Choroid plexus epithelial cell (primary cell): ENCODE measurements around the gene CTIF.

Experiments used
- DNase-seq: peaks from one replicate; pipeline ENCODE4 v3.0.0-alpha.2; 2010; ENCODE audit warnings: low read depth
- H3K4me3 ChIP-seq: 2 replicates; pipeline ENCODE4 v1.5.1; 2011; ENCODE audit warnings: low read depth, mild to moderate bottlenecking, control low read depth, low read length, moderate library complexity
- CTCF ChIP-seq: conservative IDR thresholded peaks from 2 replicates; pipeline ENCODE4 v1.5.1; 2011; ENCODE audit warnings: low read depth, mild to moderate bottlenecking, control low read depth, inconsistent platforms, low read length, moderate library complexity

Gene CTIF

GRCh38 chr18:48533340-48534070, 5.3 kb upstream of the CTIF start:
- DNase-seq: no peak
- no peak overlapping the region for H3K4me3 ChIP-seq
- no peak for TF ChIP-seq CTCF

DNA sequence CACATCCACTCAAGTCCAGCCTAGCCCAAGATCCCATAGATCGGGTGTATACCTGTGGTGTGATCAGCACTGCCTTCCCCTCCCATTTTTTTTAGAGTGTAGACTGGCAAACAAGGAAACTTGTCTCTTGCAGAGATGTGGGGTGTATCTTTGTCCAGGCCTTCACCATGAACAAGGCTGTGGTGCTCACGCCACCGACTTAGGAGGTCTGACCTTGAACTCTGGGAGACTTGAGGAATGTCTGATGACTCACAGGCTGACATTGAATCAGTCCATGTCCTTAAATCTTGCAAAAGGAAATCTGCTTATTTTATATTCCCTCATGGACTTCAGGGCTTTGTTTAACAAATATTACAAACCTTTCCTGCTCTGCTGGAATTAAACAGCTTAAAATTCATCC, 4.5 kb upstream of the CTIF start:
- peak; percentile 87 for DNase-seq
- H3K4me3 ChIP-seq: no peak overlapping the region
- TF ChIP-seq CTCF: no peak

DNA sequence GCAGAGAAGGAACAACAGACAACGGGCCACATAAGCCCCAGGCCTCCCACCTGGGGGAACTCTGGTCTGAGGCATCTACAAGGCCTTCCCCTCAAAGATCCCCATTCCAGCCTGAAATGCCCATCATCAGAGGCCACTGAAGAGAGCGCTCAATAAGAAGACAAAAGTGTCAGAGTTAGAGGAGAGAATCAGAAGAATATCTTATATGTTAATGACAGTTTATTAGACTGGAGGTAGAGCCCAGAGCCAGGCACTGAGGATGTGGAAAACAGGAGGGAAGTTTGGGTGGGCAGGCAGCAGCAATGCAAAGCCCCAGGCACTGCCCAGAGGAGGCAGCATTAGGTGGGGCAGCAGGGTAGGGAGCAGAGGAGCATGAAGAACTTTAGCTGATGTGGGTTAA, 2.9 kb upstream of the CTIF start:
- H3K4me3 ChIP-seq: no peak overlapping the region
- TF ChIP-seq CTCF: no peak
- no peak for DNase-seq

DNA sequence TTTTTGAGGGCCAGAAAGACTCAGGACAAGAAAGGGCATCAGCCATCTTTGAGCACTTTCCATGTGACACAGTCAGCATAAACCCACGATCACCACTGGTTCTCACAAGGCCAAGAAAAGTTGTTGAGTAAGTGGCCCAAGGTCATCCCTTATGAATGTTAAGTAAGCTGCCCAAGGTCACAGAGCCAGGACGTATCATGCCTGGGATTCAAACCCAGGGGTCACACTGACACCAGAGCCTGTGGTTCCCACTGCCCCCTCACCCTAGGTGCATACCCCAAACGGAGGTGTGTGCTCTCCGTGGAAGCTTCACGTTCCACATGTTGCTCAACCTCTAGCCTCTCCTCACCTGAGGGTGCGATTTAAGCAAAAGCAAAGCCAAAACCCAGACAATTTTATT, 2.3 kb upstream of the CTIF start:
- no peak overlapping the region for H3K4me3 ChIP-seq
- DNase-seq: no peak
- TF ChIP-seq CTCF: no peak

DNA sequence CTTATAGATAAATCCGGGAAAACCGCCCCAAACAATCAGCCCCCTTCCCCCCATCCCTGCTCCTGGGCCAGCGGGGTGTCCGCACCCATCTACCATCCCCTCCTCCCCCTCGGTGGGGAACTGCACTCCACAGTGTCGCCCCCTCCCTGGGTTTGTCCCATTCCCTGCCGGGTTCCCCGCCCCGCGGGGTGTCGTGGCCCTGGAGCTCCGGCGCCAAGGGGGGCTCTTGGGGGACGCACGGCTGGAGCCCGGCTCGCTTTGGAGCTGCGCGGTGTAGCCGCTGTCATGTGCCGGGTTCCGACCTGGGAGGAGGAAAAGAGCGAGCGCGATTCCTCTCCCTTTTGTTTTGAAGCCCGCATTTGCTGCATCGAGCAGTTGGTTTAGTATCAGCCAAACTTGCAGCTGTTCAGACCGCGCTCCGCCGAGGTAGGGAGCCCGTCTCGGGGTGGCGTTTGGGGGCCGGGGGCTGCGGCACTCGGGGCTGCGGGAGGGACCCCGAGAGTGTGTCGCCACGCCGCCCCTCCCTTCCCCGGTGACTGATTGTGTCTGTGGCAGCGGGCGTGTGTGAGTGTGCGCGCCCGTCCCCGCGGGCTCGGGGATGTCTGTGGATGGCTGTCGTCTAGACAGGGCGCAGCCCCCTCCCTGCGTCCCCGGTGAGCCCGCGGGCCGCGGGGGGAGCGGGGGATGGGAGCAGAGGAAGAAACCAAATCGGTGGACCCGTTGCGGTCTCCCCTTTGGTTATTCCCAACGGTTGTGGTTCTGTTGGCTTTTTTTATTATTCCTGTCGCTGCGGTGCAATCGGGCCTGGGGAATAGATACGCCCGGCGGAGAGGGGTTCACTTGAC, 797 bp downstream of the CTIF start:
- no peak for TF ChIP-seq CTCF
- peak overlapping the region; percentile 91 for H3K4me3 ChIP-seq
- peak; percentile 74 for DNase-seq

GRCh38 chr18:48540251-48541025, 1.6 kb downstream of the CTIF start:
- peak; percentile 50 for DNase-seq
- peak overlapping the region; percentile 91 for H3K4me3 ChIP-seq
- TF ChIP-seq CTCF: peak; percentile 29
